ENCODE measurements around the gene LPCAT3. TPM values are rescaled to one million over a fixed set of nuclear protein-coding genes. Genes with fewer than 3 reads are reported as not detected.

The LPCAT3 gene
- total and polyA plus RNA-seq, 2 of the 4 experiments (the other 2 are of a cell fraction) = 7.0 to 18.6 TPM

GRCh38 chr12:6955108-6956020 is 62.9 kb downstream of the LPCAT3 start:
- no peaks in the 10 kb centered on the region for H3K79me1 ChIP-seq (ENCODE audit: low read depth in 1 of 2, low read length in 2 of 2)
- BruUV-seq (replicated peaks) = no TSS peak

More at GRCh38 chr12:6955108-6956020, 62.9 kb downstream of the LPCAT3 start:
- H3K36me3 ChIP-seq (ENCODE audit: control insufficient read depth, insufficient read depth, low read length) = no peaks in the 10 kb centered on the region
- H2BK120ac ChIP-seq (ENCODE audit: low read depth, low read length) = no peak overlapping the region
- no peak overlapping the region for H2AK5ac ChIP-seq (ENCODE audit: low read depth, low read length)
- no peak overlapping the region for H2BK20ac ChIP-seq (ENCODE audit: low read depth, low read length)
- CTCF ChIA-PET = no interaction called here
- no peak overlapping the region for H4K91ac ChIP-seq (ENCODE audit: insufficient read depth, low read depth, low read length)
- 82% methylated on average over 3 of the region's 22 CpGs; no CpG with 5 or more reads in 1 of the 2 experiments for WGBS, 2 experiments (ENCODE audit: extremely low coverage in 2 of 2, insufficient read length in 1 of 2)
- no peaks in the 10 kb centered on the region for H3K9me1 ChIP-seq (ENCODE audit: insufficient read depth, low read length)
- H3K4ac ChIP-seq (ENCODE audit: low read depth, low read length) = no peak overlapping the region
- no peak overlapping the region for H3K4me3 ChIP-seq (ENCODE audit: insufficient read depth, low read depth, low read length)
- POLR2A ChIA-PET (ENCODE audit: unreplicated experiment) = no interaction called here
- no peak overlapping the region for H3K23ac ChIP-seq (ENCODE audit: low read depth, low read length)
- H3K9me3 ChIP-seq (ENCODE audit: control insufficient read depth, insufficient read depth, low read length) = no peaks in the 10 kb centered on the region
- H4K20me1 ChIP-seq (ENCODE audit: insufficient read depth, low read length) = no peaks in the 10 kb centered on the region
- no peak overlapping the region for H4K5ac ChIP-seq (ENCODE audit: low read depth, low read length)
- no peak overlapping the region for H2BK5ac ChIP-seq (ENCODE audit: low read depth, low read length, poor library complexity, severe bottlenecking)
- no peak overlapping the region for H3K14ac ChIP-seq (replicated peaks; ENCODE audit: low read depth, low read length)
- no peak overlapping the region for H2BK15ac ChIP-seq (ENCODE audit: low read depth, low read length)
- no peak overlapping the region for H2AFZ ChIP-seq (replicated peaks; ENCODE audit: low read length, poor library complexity)
- no peaks in the 10 kb centered on the region for H3K27me3 ChIP-seq (ENCODE audit: control insufficient read depth, insufficient read depth, low read length)
- 0 out of 2 replicates have a peak, but pooled peaks cover 2% of the 10 kb centered on the region for H3K4me1 ChIP-seq (ENCODE audit: control insufficient read depth, insufficient read depth, low read length)
- H3K9ac ChIP-seq (ENCODE audit: low read depth, low read length) = no peak overlapping the region
- H3K27ac ChIP-seq (ENCODE audit: insufficient read depth, low read length) = no peak overlapping the region
- no peak overlapping the region for H3K18ac ChIP-seq (ENCODE audit: low read depth, low read length)
- no peak overlapping the region for H3K4me2 ChIP-seq (ENCODE audit: low read depth, low read length)
- no peak overlapping the region for H4K8ac ChIP-seq (ENCODE audit: low read depth in 2 of 2, low read length in 2 of 2)
- no peak for ATAC-seq (ENCODE audit: low read depth)
- in situ Hi-C loops (cut with MboI; ENCODE audit: low sequenced_read_pairs) = no loop called here
- dilution Hi-C loops (cut with HindIII; ENCODE audit: low sequenced_read_pairs, unreplicated experiment) = no loop called here
- no peak overlapping the region for H3K56ac ChIP-seq (ENCODE audit: extremely low read depth, insufficient read depth, low read length)
- H2AK9ac ChIP-seq (replicated peaks; ENCODE audit: low read depth, low read length, poor library complexity) = no peak overlapping the region
- DNase-seq = no peak
- intact Hi-C loops (cut with micrococcal nuclease) = no loop called here
- TF ChIP-seq RCOR1 (IDR thresholded peaks at IDR 0.05; ENCODE audit: insufficient replicate concordance, low read length) (no peak), CEBPB (IDR thresholded peaks at IDR 0.05; ENCODE audit: low read depth, low read length) (no peak), MXI1 (IDR thresholded peaks at IDR 0.05; ENCODE audit: borderline replicate concordance, low read depth, low read length) (no peak), MAZ (IDR thresholded peaks at IDR 0.05; ENCODE audit: borderline replicate concordance, low read depth, low read length) (no peak), MAFK (IDR thresholded peaks at IDR 0.05; ENCODE audit: low read depth, low read length) (no peak), SMC3 (IDR thresholded peaks at IDR 0.05; ENCODE audit: low read depth, low read length) (no peak), NFE2L2 (IDR thresholded peaks at IDR 0.05; ENCODE audit: low read depth, low read length) (no peak), CHD1 (IDR thresholded peaks at IDR 0.05; ENCODE audit: low read depth, low read length) (no peak), POLR2A (IDR thresholded peaks at IDR 0.05; ENCODE audit: low read depth, low read length) (no peak), RFX5 (IDR thresholded peaks at IDR 0.05; ENCODE audit: low read depth, low read length) (no peak), CTCF (conservative IDR thresholded peaks at IDR 0.05; ENCODE audit: low read depth, low read length) (no peak), BHLHE40 (IDR thresholded peaks at IDR 0.05; ENCODE audit: low read depth, low read length) (no peak), FOS (IDR thresholded peaks at IDR 0.05; ENCODE audit: low read depth, low read length) (no peak), USF2 (IDR thresholded peaks at IDR 0.05; ENCODE audit: low read depth, low read length) (no peak), ELK1 (IDR thresholded peaks at IDR 0.05; ENCODE audit: borderline replicate concordance, low read depth, low read length) (no peak)

Measured in IMR-90 (cell line).